CD4-positive, alpha-beta T cell treated with Interferon alpha-2 for 1 hour (primary cell): ENCODE results near the gene UBE2M.
"Not testable (repeated sequence)": the region's sequence is repeated elsewhere in the genome, so short reads cannot be mapped to it uniquely, and the experiment has no call there.

Experiments used
- DNase-seq, 2 donors: peaks; one replicate each; pipeline ENCODE4 v3.0.0-alpha.2; 2020 to 2022

Gene UBE2M

DNA sequence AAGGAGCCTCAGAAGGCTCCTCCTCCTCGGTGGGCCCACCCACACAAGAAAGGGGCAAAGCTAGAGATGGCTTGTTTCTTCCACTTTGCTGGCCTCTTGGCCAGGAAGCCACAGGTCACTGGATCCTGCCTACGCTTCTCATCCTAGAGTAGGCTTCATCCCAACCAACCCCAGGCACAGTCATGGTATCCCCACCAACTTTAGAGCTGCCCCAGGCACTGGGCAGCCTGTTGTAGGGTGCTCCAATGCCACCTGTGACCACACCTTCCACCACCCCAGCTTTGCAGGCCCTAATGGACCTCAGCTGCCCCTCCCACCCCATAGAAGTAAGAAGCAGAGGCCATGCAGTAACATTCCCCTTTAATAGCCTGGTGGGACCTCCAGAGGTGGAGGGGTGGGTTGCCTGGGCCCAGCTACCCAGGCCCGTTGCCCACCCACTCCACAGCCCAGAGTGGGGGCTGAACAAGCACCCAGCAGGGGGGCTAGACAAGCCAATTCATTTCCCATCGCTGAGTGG is 3.0 kb downstream of the UBE2M start:
- DNase-seq: no peak

DNA sequence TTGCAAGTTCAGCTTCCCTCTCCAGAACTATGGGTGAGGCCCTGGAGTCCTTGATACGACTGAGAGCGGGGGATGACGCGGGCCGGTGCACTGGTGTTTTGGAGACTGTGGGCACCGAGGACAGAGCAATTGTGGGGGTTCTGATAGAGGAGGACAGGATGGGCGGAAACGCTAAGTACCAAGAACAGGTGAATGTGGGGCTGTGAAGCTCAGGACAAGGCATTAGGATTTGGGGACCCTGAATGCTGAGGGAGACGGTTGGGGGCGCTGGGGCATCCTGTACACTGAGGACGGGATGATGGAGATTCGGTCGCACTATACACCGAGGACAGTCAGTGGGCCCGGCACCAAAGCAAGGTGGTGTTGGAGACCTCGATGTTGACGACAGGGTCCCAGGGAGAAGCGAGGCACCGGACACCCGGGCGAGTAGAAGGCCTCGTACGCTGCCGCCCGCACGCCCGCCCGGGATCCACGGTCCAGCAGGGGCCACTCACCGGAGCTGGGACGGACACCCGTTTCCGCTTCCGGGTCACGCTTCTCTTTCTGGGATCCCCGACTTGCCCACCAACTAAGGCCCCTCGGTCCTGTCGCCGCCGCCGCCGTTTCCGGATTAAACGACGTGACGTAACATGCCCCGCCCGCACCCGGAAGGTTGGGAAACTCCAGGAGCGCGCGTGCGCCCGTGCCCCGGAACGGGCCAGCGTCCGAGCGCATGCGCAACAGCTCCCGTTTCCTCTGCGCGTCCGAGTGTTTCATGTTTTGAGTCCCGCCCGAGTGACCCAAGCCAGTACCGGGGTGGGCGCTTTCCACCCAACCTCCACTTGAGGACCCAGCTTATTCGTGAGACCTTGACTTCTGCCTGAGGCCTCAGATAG is 3.7 kb downstream of the UBE2M start, which contains the start of gene CHMP2A:
Gene CHMP2A (minus strand): TSS at position 612 of the 875 bp plus-strand sequence. CDS start 893 bp downstream, outside the sequence.
- DNase-seq: peak; percentile 97 to 98

DNA sequence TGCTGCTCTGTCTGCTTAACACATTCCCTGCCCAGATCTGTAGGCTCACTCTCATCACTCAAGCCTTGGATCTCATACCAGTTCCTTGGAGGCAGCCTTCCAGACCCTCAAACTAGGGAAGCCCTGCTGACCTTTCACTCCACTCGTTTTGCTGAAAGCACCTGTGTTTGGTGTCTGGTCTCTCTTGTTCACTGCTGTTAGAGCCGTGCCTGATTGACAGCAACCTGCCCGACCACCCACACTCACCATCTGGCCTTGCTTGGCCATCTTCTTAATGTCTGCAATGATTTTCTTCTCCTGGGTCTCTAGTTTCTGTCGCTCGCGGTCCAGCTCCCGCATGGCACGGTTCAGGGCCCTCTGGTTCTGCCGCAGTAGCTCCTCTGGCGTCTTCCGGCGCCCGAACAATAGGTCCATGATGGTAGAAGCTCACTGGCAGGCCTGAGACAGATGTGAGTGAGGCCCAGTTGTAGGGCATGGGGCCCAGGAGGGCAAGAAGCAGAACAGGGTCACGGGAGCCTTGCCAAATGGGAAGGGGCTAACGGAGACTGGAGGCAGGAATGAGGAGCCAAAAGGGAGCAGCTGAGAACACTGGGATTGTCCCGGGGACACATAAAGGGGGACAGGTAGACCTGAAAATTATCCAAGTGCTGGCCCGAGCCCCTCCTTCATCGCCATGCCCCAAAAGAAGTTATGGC is 4.5 kb downstream of the UBE2M start:
- no peak for DNase-seq

DNA sequence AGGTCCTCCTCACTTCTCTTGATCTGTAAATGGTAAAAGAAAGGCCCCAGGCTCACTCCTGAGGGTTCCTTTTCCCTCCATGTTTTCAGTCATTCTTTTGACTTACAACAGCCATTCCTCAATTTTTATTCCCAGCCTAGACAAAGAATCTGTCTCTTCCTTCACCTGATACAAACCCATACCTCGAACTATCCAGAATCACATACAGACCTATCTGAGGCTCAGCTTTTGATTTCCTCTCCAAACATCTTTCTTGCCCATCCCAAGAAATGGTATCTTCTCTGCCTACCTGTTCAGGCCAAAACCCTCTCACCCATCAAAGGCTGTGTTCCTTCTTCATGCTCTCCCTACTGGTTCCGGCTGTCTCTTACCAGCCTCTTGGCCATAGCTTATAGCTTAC is 5.8 kb downstream of the UBE2M start:
- no peak for DNase-seq

DNA sequence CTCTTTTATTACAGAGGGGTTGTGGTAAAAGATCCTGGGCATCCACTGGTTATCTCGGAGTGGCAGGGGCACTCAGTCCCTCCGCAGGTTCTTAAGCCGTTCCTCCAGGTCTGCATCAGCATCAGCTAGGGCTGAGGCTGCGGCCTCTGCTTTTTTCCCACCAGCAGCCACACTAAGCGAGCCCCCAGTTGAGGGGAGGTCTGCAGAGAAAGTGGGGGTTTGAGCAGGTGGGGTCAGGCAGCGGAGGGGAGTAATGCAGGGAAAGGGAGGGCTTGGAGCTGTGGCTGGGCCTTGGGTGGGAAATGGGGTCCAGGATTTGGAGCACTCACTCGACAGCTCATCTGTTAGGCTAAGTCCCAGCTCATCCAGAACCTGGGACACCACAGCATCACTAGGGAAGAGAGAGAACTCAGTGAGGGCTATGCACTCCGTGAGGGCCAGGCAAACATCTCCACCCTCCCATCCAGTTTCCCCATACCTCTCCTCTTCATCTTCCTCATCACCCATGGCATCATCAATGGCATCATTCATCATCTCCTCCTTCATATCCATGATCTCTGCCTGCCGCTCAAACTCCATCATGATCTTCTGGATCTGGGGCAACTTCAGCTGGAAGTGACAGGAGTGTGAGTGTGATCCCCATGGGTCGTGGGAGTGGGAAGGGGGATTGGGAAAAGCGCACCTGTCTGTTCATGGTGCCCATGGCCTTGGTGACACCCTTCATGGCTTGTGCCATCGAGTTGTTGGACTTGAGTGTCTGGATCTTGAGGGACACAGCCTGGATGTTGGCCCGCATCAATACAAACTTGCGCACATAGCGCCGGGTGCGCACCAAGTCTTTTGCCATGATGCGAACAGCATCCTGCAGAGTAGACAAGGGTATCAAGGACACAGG is 6.6 kb downstream of the UBE2M start:
- no peak for DNase-seq

DNA sequence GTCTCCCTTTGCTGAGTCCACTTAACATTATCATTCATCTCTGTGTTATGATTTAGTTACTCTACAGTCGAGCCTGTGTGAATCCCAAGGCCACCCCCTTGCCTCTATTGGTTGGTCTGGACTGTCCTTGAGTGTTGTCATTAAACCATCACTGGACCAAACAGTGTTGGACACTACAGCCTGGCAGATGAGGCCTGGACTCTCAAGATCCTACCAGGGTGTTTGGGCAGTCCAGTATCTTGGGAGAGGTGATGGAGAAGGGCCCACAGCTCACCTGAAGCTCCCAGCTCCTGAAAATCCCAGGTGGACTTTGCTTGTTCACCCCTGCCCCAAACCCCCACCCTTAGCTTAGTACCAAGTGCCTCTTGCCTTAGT is 7.3 kb downstream of the UBE2M start:
- no peak for DNase-seq

DNA sequence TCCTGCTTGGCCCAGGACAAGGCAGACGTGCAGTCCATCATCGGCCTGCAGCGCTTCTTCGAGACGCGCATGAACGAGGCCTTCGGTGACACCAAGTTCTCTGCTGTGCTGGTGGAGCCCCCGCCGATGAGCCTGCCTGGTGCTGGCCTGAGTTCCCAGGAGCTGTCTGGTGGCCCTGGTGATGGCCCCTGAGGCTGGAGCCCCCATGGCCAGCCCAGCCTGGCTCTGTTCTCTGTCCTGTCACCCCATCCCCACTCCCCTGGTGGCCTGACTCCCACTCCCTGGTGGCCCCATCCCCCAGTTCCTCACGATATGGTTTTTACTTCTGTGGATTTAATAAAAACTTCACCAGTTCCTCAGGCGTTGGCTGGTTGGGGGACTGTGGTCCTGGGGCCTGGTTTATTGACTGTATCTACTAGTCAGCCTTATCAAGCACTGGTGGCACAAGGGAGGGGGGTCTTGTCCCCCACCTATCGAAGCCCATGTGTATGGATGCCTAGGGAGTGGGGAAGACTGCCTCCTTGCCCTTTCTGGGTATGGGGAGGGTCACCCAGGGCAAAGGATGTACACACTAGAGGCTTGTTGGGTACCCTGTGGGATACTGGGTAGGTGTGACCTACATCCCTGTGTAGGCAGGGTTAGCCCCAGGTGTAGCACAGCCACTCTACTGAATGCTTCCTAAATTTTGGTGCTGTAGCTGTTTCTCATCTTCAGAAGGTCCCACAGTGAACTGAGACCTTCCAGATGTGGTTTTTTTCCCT is 7.9 kb downstream of the UBE2M start:
- no peak for DNase-seq

DNA sequence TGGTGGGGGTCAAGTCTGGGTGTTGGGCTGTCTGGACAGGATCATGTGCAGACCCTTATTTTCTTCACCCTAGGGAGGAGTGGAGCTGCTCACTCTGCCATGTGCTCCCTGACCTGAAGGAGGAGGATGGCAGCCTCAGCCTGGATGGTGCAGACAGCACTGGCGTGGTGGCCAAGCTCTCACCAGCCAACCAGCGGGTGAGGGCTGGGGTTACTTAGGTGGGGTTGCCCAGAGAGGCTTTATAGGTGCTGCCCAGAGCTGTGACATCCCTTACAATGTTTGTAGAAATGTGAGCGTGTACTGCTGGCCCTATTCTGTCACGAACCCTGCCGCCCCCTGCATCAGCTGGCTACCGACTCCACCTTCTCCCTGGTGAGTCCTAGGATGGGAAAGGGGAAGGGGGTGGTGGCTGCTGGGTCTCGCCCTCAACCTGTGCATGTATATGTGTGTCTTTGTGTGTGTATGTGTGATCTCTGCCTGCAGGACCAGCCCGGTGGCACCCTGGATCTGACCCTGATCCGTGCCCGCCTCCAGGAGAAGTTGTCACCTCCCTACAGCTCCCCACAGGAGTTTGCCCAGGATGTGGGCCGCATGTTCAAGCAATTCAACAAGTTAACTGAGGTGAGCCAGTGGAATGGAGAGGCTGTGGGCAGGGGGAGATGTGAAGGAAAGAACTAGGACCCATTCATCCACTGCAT is 8.6 kb downstream of the UBE2M start:
- no peak for DNase-seq

DNA sequence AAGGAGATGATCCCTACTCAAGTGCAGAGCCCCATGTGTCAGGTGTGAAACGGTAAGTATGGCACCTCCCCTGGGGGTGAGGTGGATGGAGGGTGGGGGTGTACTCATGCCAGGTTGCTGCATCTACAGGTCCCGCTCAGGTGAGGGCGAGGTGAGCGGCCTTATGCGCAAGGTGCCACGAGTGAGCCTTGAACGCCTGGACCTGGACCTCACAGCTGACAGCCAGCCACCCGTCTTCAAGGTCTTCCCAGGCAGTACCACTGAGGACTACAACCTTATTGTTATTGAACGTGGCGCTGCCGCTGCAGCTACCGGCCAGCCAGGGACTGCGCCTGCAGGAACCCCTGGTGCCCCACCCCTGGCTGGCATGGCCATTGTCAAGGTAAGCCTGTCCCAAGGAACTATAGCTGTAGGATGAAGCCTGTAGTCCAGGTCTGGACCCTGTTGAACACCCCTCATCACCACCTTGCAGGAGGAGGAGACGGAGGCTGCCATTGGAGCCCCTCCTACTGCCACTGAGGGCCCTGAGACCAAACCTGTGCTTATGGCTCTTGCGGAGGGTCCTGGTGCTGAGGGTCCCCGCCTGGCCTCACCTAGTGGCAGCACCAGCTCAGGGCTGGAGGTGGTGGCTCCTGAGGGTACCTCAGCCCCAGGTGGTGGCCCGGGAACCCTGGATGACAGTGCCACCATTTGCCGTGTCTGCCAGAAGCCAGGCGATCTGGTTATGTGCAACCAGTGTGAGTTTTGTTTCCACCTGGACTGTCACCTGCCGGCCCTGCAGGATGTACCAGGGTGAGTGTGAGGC is 9.3 kb downstream of the UBE2M start:
- DNase-seq: no peak

DNA sequence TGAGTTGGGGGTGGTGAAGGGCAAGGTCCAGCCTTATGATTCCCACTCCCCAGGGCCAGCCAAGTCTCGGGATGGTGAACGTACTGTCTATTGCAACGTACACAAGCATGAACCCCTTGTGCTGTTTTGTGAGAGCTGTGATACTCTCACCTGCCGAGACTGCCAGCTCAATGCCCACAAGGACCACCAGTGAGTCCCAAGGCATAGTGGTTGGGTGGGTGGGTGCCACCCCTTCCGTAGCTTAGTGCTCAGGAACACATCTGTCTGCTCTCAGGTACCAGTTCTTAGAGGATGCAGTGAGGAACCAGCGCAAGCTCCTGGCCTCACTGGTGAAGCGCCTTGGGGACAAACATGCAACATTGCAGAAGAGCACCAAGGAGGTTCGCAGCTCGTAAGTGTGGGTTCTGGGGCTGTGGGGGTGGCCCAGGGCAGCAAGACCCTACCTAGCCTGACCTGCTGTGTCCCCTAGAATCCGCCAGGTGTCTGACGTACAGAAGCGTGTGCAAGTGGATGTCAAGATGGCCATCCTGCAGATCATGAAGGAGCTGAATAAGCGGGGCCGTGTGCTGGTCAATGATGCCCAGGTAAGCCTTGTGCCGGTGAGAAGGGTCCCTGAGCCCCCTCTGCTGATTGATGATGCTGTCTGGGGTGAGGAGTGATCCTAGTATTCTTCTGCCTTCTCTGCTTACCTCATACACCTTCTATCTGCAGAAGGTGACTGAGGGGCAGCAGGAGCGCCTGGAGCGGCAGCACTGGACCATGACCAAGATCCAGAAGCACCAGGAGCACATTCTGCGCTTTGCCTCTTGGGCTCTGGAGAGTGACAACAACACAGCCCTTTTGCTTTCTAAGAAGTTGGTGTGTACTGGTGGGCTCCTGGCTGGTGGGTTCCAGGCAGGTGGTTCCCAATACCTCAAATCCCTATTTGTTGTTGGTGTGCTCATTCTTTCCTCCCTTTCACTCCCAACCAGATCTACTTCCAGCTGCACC is 10.8 kb downstream of the UBE2M start:
- no peak for DNase-seq

DNA sequence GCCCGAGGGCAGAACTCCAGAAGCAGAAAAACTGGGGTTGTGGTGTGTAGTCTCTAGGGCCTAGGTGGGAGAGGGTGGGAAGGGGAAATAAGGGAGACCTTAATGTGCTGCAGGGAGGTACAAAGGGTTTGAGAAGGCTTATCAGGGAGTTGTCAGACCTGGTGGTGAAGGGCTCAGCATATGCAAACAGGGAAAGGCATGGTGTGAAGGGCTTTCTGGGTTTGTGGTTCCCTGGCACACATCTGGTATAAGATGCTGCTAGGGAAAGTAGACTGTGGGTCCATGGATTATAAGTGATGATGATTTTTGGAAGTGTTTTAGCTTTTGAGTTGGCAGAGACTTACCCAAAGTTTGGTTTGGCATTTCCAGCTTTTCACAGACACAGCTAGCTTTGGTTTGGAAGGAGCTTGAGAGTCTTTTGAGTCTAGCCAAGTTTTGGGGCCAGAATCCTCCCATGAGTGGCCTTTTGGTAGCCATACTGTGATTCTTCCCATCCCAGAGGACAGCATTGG is 12.3 kb downstream of the UBE2M start:
- no peak for DNase-seq

DNA sequence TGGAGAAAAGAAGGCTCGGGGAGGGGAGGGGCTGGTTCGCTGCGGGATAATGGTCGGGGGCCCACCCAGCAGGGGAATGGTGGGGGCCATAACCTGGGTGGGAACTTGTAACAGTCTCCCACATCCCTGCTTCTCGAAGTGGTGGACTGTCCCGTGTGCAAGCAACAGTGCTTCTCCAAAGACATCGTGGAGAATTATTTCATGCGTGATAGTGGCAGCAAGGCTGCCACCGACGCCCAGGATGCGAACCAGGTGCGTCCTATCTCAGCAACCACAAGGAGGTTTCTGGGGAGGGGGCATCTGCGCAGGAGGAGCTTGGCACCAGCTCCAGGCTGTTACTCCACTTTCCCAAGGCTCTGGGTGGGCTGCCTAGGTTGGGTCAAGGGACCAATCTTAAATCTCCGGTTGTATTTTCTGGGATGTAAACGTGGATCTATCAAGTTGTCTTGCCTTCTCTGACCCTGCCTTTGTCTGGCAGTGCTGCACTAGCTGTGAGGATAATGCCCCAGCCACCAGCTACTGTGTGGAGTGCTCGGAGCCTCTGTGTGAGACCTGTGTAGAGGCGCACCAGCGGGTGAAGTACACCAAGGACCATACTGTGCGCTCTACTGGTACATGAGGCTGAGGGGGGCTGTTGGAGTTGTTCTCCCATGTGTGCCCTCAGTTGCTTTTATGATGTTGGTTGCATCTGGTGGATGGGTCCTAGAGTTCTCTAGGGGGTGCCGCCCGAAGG is 13.0 kb downstream of the UBE2M start:
- no peak for DNase-seq

DNA sequence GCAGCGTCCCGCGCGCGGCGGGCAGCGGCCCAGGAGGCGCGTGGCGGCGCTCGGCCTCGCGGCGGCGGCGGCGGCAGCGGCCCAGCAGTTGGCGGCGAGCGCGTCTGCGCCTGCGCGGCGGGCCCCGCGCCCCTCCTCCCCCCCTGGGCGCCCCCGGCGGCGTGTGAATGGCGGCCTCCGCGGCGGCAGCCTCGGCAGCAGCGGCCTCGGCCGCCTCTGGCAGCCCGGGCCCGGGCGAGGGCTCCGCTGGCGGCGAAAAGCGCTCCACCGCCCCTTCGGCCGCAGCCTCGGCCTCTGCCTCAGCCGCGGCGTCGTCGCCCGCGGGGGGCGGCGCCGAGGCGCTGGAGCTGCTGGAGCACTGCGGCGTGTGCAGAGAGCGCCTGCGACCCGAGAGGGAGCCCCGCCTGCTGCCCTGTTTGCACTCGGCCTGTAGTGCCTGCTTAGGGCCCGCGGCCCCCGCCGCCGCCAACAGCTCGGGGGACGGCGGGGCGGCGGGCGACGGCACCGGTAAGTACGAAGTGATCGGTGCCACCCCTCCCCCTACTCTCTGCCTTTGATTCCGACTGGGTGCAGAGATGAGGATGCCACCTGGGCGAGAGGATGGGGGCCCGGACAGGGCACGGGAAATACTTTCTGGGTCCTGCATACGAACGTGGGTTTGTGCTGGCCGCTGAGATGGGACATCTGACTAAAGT is 13.7 kb downstream of the UBE2M start:
- DNase-seq: peak; percentile 79 to 87

DNA sequence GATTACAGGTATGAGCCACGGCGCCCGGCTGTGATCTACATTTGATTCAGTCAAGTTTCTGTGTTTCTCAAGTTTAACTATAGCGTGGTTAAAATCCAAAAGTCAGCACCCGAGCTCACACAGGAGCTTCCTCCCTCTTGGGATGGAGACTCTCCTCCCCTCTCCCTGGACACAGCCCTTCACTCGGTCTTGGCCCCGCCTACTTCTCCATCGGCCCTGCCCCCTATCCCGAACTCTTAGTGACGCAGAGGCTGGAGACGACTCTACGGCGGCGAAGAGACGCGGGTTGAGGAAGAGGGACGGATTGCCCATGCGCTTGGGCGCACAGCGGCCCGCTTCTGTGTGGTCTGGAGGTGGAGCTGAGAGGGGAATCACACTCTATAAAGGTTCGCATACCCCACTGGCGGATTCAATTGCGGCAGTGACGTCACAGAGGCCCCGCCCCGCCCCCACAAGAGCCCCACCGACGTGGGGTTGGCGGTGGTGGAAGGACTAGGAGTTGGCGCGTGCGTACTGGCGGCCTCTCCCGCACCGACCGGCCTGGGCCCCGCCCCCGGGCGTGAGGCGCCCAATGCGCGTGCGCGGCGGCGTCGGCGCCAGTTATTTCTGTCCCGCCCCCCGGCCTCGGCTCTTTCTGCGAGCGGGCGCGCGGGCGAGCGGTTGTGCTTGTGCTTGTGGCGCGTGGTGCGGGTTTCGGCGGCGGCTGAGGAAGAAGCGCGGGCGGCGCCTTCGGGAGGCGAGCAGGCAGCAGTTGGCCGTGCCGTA is 14.4 kb downstream of the UBE2M start, which contains the start of gene TRIM28:
Gene TRIM28 (plus strand): TSS at position 239 of the 765 bp plus-strand sequence. CDS start 694 bp downstream, outside the sequence.
- peak; percentile 100 for DNase-seq

DNA sequence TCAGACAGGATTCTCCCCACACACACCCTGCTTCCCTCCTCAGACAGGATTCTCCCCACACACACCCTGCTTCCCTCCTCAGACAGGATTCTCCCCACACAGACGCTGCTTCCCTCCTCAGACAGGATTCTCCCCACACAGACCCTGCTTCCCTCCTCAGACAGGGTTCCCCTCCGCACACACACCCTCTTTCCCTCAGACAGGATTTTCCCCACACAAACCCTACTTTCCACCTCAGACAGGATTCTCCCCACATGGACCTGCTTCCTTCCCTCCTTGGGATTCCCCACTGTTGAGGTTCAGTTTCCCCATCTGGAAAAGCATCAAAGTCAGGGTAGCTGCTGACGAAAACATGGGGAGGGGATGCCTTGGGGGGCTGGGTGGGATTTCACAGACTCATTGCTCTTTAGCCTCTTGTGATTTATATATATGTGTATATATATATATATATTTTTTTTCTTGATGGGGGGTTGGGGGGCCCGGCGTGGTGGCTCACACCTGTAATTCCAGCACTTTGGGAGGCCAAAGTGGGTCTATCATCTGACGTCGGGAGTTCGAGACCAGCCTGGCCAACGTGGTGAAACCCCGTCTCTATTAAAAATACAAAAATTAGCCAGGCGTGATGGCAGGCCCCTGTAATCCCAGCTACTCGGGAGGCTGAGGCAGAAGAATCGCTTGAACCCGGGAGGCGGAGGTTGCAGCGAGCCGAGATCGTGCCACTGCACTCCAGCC is 15.6 kb downstream of the UBE2M start:
- not testable (repeated sequence) for DNase-seq

DNA sequence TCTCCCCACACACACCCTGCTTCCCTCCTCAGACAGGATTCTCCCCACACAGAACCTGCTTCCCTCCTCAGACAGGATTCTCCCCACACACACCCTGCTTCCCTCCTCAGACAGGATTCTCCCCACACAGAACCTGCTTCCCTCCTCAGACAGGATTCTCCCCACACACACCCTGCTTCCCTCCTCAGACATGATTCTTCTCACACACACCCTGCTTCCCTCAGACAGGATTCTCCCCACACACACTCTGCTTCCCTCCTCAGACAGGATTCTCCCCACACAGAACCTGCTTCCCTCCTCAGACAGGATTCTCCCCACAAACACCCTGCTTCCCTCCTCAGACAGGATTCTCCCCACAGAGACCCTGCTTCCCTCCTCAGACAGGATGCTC is 19.2 kb downstream of the UBE2M start:
- DNase-seq: not testable (repeated sequence)
